ELR (cell line): ENCODE results near the gene ZNF532.

ENCODE experiments used
- DNase-seq: peaks from one replicate; pipeline ENCODE4 v3.0.0-alpha.2; 2015; ENCODE audit warnings: low read depth

The ZNF532 gene

DNA sequence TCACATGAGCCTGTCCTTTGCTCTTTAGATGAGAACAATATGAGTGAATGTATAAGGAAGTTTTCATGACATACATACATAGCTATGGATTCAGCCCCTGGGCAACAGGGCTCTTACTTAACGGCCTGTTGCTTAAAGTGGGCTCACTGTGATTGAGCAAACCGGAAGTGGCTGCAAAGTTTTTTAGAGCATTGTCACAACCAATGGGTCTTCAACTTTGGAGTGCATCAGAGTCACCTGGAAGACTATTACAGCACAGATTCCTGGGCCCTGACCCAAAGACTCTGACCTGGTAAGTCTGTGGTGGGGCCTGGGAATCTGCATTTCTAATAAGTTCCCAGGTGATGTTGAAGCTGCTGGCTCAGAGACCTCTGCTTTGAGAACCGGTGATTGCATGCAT is 168.7 kb downstream of the ZNF532 start:
- peak; percentile 20 for DNase-seq

- no peak for DNase-seq
Measured at GRCh38 chr18:59033974-59034373, 169.3 kb downstream of the ZNF532 start.

- no peak for DNase-seq
Measured at GRCh38 chr18:59035591-59035990, 170.9 kb downstream of the ZNF532 start.
